K562 (cell line): ENCODE results near the gene SOCS6. TPM values are rescaled to one million over a fixed set of nuclear protein-coding genes. Genes with fewer than 3 reads are reported as not detected.
A peak's percentile ranks its signal among the peaks of the same experiment; 100 is the strongest.

Experiments
- ATAC-seq: fragments of 200-7000 bp; cut with Tn5 transposase; 3 replicates; pipeline ENCODE4 v1.9.1; 2020; ENCODE audit warnings: moderate library complexity
- BruUV-seq: library from RNA; stranded (reverse); fragments of 400-500 nt; replicated peaks from 2 replicates; lab custom pipeline; 2021; lab: Mats Ljungman, UMichigan
- CTCF ChIA-PET: fragments of 300-600 bp; formaldehyde crosslinking; extraction: SDS; loops from one replicate; lab custom pipeline; 2021; ENCODE audit warnings: low intra/inter-chr PET ratio; lab: Yijun Ruan, JAX
- POLR2A ChIA-PET: fragments of 300-600, 350-650 bp; sonication (Branson Sonifier 250); formaldehyde crosslinking; extraction: SDS; loops from one replicate; lab custom pipeline; 2021; ENCODE audit warnings: antibody characterized with exemption, inconsistent platforms; lab: Yijun Ruan, JAX
- DNase-seq, 4 experiments: peaks; one replicate each; pipeline versions ENCODE4 v3.0.0 to v3.0.0-alpha.2; 2011 to 2018; ENCODE audit warnings: low spot score in 3 of 4, mixed read lengths in 3 of 4; ENCODE audit errors: extremely low read depth in 1 of 4
- FAIRE-seq: peaks from 2 replicates; lab custom pipeline; 2011; peaks lifted over from hg19 to GRCh38; lab: Jason Lieb, UNC
- H2AFZ ChIP-seq: 2 replicates; pipeline ENCODE4 v1.6.0; 2011; ENCODE audit warnings: low read depth, low read length, control low read depth, inconsistent platforms
- H3K27ac ChIP-seq: fragments of 200-600 bp; 3 replicates; pipeline ENCODE4 v1.8.0; 2011; ENCODE audit warnings: low read depth, mild to moderate bottlenecking, control low read depth, inconsistent platforms, low read length, moderate library complexity, mixed read lengths; ENCODE audit errors: extremely low read depth
- H3K27me3 ChIP-seq, 2 experiments: fragments of 300-600 bp in 1 of 2; 2 replicates in 1 of 2; 3 replicates in 1 of 2; pipeline versions ENCODE4 v1.6.0 to v1.8.0; 2011; ENCODE audit warnings: inconsistent platforms in 2 of 2, low read length in 2 of 2, mild to moderate bottlenecking in 1 of 2, mixed read lengths in 1 of 2, moderate library complexity in 1 of 2; ENCODE audit not compliant: control insufficient read depth in 2 of 2, insufficient read depth in 2 of 2
- H3K36me3 ChIP-seq: fragments of 300-600 bp; 3 replicates; pipeline ENCODE4 v1.8.0; 2011; ENCODE audit warnings: mild to moderate bottlenecking, low read length, inconsistent platforms; ENCODE audit not compliant: control insufficient read depth, insufficient read depth
- H3K4me1 ChIP-seq, 2 experiments: fragments of 200-600 bp in 1 of 2; replicated peaks in 1 of 2; 2 replicates in 1 of 2; 3 replicates in 1 of 2; pipeline versions ENCODE4 v1.5.1 to v1.8.0; 2011; ENCODE audit warnings: inconsistent platforms in 2 of 2, low read length in 2 of 2, mild to moderate bottlenecking in 1 of 2, mixed read lengths in 1 of 2, moderate library complexity in 1 of 2; ENCODE audit not compliant: control insufficient read depth in 2 of 2, insufficient read depth in 2 of 2
- H3K4me2 ChIP-seq: 2 replicates; pipeline ENCODE4 v1.6.1; 2011; ENCODE audit warnings: low read length, control low read depth, inconsistent platforms, mixed read lengths; ENCODE audit not compliant: insufficient read depth
- H3K4me3 ChIP-seq: fragments of 200-600 bp; sonication (generic), shearing (Covaris generic); 2 replicates; pipeline ENCODE4 v1.5.1; 2016; ENCODE audit warnings: control low read depth, inconsistent platforms
- H3K79me2 ChIP-seq: fragments of 200-600 bp; 3 replicates; pipeline ENCODE4 v1.8.0; 2011; ENCODE audit warnings: low read length, inconsistent platforms; ENCODE audit not compliant: control insufficient read depth, insufficient read depth
- H3K9ac ChIP-seq, 2 experiments: 2 replicates each; pipeline versions ENCODE4 v1.6.0 to v1.6.1; 2011; ENCODE audit warnings: low read depth in 2 of 2, low read length in 2 of 2, control low read depth in 1 of 2, inconsistent platforms in 1 of 2, mild to moderate bottlenecking in 1 of 2, mixed read lengths in 1 of 2; ENCODE audit not compliant: insufficient read depth in 1 of 2
- H3K9me1 ChIP-seq: one replicate; pipeline ENCODE4 v1.6.0; 2011; ENCODE audit warnings: inconsistent platforms, mild to moderate bottlenecking, low read length, moderate library complexity; ENCODE audit not compliant: control insufficient read depth, insufficient read depth
- H3K9me3 ChIP-seq: replicated peaks from 2 replicates; pipeline ENCODE4 v1.5.1; 2011; ENCODE audit warnings: low read depth, low read length, inconsistent platforms; ENCODE audit not compliant: control insufficient read depth, insufficient read depth
- H4K20me1 ChIP-seq: replicated peaks from 2 replicates; pipeline ENCODE4 v1.6.1; 2011; ENCODE audit warnings: low read length, inconsistent platforms, mixed read lengths; ENCODE audit not compliant: control insufficient read depth, insufficient read depth
- HEY1 ChIP-seq: fragments of 250-450 bp; sonication (Bioruptor Pico); IDR thresholded peaks from 2 replicates; pipeline ENCODE4 v1.5.0; 2020; ENCODE audit warnings: mild to moderate bottlenecking, moderate library complexity, borderline replicate concordance
- HIVEP1 ChIP-seq: fragments of 250-450 bp; sonication (Bioruptor Pico); IDR thresholded peaks from 2 replicates; pipeline ENCODE4 v1.4.0; 2020; ENCODE audit warnings: mild to moderate bottlenecking
- KLF16 ChIP-seq: IDR thresholded peaks from 2 replicates; pipeline ENCODE4 v1.6.1; 2016; ENCODE audit warnings: antibody characterized with exemption
- MEIS2 ChIP-seq: fragments of 450-650 bp; IDR thresholded peaks from 2 replicates; pipeline ENCODE4 v1.6.1; 2014; ENCODE audit warnings: mild to moderate bottlenecking; ENCODE audit not compliant: partially characterized antibody
- PCBP1 ChIP-seq: fragments of 200-400 bp; formaldehyde crosslinking; IDR thresholded peaks from 2 replicates; pipeline ENCODE4 v1.6.1; 2018; ENCODE audit warnings: mild to moderate bottlenecking, low read depth, low read length; ENCODE audit not compliant: poor library complexity, severe bottlenecking
- RNF2 ChIP-seq: sonication (generic); IDR thresholded peaks from 2 replicates; pipeline ENCODE4 v1.6.1; 2016
- SAFB2 ChIP-seq: fragments of 200-400 bp; formaldehyde crosslinking; IDR thresholded peaks from 2 replicates; pipeline ENCODE4 v1.6.1; 2018; ENCODE audit warnings: borderline replicate concordance, low read length, low read depth, moderate library complexity; ENCODE audit not compliant: severe bottlenecking
- SIX5 ChIP-seq, 2 experiments: IDR thresholded peaks; 2 replicates each; pipeline ENCODE4 v1.6.1; 2011; ENCODE audit warnings: low read length in 2 of 2, borderline replicate concordance in 1 of 2, low read depth in 1 of 2, mild to moderate bottlenecking in 1 of 2, moderate library complexity in 1 of 2; ENCODE audit not compliant: insufficient read depth in 1 of 2
- TCF7 ChIP-seq: sonication (generic); IDR thresholded peaks from 2 replicates; pipeline ENCODE4 v1.6.1; 2016; ENCODE audit warnings: antibody characterized with exemption, borderline replicate concordance
- XRCC5 ChIP-seq: fragments of 200-400 bp; formaldehyde crosslinking; IDR thresholded peaks from 2 replicates; pipeline ENCODE4 v1.6.1; 2017; ENCODE audit warnings: low read depth, mild to moderate bottlenecking, low read length
- ZNF134 ChIP-seq: fragments of 250-450 bp; sonication (Bioruptor Pico); conservative IDR thresholded peaks from 2 replicates; pipeline ENCODE4 v1.4.0; 2020
- ZNF23 ChIP-seq: fragments of 250-450 bp; sonication (Bioruptor Pico); IDR thresholded peaks from 2 replicates; pipeline ENCODE4 v1.4.0; 2020; ENCODE audit warnings: mild to moderate bottlenecking
- ZNF239 ChIP-seq: fragments of 250-450 bp; sonication (Bioruptor Pico); IDR thresholded peaks from 2 replicates; pipeline ENCODE4 v1.4.0; 2020; ENCODE audit warnings: mild to moderate bottlenecking
- ZNF263 ChIP-seq: sonication (generic); formaldehyde crosslinking; IDR thresholded peaks from 2 replicates; pipeline ENCODE4 v1.8.0; 2022; ENCODE audit warnings: mild to moderate bottlenecking, missing genetic modification reagents, borderline replicate concordance
- ZNF445 ChIP-seq: fragments of 250-450 bp; sonication (Bioruptor Pico); IDR thresholded peaks from 2 replicates; pipeline ENCODE4 v1.4.0; 2020; ENCODE audit warnings: low read depth, mild to moderate bottlenecking, moderate library complexity
- ZNF699 ChIP-seq: fragments of 250-450 bp; sonication (Bioruptor Pico); IDR thresholded peaks from 2 replicates; pipeline ENCODE4 v1.8.0; 2021; ENCODE audit warnings: mild to moderate bottlenecking, moderate library complexity; ENCODE audit not compliant: insufficient replicate concordance
- WGBS: fragments of 100-300 bp; shearing (Covaris generic); methylation state at CpG from one replicate; pipeline ENCODE4 v1.1.6; 2016; ENCODE audit warnings: low coverage, mixed read lengths; ENCODE audit not compliant: insufficient coverage; ENCODE audit errors: missing lambda C conversion rate; 5-methylcytosine and 5-hydroxymethylcytosine counted together
- in situ Hi-C: fragments of 300-500 bp; cut with MboI; formaldehyde crosslinking; loops from 4 replicates; pipeline ENCODE4 v1.15.0; 2018; ENCODE audit warnings: inconsistent platforms, mixed read lengths
- intact Hi-C: fragments of 100-400 bp; cut with micrococcal nuclease; formaldehyde crosslinking; loops from 2 replicates; pipeline ENCODE4 v1.14.2; 2022
- polyA plus RNA-seq, 8 experiments: library from polyadenylated mRNA; depleted of rRNA in 4 of 8; stranded (reverse) in 5 of 8; unstranded in 3 of 8; fragments of >200 nt; fragmentation: Nextera tagmentation in 2 of 8; fragmentation: Illumina TruSeq in 1 of 8; extraction: Ambion mirVana in 2 of 8; extraction: Trizol in 1 of 8; gene quantifications; 2 replicates each; pipeline versions ENCODE4 v1.2.1 to v1.2.3, GENCODE V29; 2011 to 2014; ENCODE audit warnings: inconsistent platforms in 1 of 8, missing spikeins in 1 of 8
- total RNA-seq, 7 experiments: library from RNA; depleted of rRNA in 6 of 7; stranded (reverse); fragments of >200 nt in 6 of 7; fragmentation: Illumina TruSeq in 2 of 7; extraction: Trizol in 2 of 7; gene quantifications; 2 replicates each; pipeline versions ENCODE4 v1.2.1 to v1.2.3, GENCODE V29; 2011 to 2021; ENCODE audit warnings: low replicate concordance in 1 of 7
- TF ChIP-seq, protein P1 (sequence below): fragments of 250-450 bp; sonication (Bioruptor Pico); IDR thresholded peaks from 2 replicates; pipeline ENCODE4 v1.8.0; 2021; ENCODE audit warnings: moderate library complexity, mild to moderate bottlenecking, inconsistent platforms
- TF ChIP-seq, protein P2 (sequence below): fragments of 250-450 bp; sonication (Bioruptor Pico); IDR thresholded peaks from 2 replicates; pipeline ENCODE4 v1.4.0; 2020; ENCODE audit warnings: mild to moderate bottlenecking, moderate library complexity
- TF ChIP-seq, protein P3 (sequence below): fragments of 250-450 bp; sonication (Bioruptor Pico); IDR thresholded peaks from 2 replicates; pipeline ENCODE4 v1.5.0; 2021

Gene SOCS6
- total and polyA plus RNA-seq, 9 of the 15 experiments (the other 6 are each of a cell fraction or from before 2014, with no cell fraction given), result 2.5 to 7.1 (median 5.6) TPM

DNA sequence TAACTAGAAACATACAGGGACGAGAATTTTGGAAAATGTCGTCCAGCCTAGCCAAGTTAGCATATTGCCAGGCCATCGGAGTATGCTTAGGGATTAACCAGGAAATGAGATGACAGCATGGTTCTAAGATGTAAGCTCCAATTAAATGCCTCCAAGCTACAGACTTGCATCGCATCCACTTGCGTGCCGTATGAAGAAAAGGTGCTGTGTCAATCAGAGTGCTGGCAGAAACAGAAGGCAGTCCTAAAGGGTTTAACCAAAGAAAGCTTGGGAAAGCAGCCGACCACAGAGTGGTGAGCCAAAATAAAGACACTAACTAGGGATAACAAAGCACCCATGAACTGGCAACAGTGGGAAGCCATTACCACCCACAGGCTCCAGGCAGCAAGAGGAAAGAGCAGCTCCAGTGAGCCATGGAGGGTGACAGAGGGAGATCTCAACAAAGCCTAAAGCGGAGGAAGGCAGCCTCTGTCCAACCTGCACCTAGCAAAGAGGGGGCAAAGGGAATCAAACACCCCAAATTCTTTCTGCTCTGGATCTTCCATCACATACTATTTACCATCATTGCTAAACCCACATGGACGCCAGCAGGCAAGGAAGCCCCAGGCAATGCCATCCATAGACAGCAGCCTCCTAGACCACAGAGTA, 27.6 kb upstream of the SOCS6 start:
- Histone ChIP-seq H3K4me2 (no peak overlapping the region), H4K20me1 (no peaks in the 10 kb centered on the region), H3K4me1 (no peaks in the 10 kb centered on the region; a peak in 1 of 5 replicates), H3K36me3 (no peaks in the 10 kb centered on the region), H2AFZ (0 out of 2 replicates have a peak overlapping the region, but pooled peaks have one; percentile 59), H3K4me3 (no peak overlapping the region), H3K27me3 (no peaks in the 10 kb centered on the region; a peak in 1 of 5 replicates), H3K9me1 (no peaks in the 10 kb centered on the region), H3K79me2 (no peaks in the 10 kb centered on the region), H3K9me3 (no peaks in the 10 kb centered on the region), H3K27ac (no peak overlapping the region), H3K9ac (no peak overlapping the region)
- in situ Hi-C loops (no loop called here), intact Hi-C loops (no loop called here)
- peak; percentile 6 for FAIRE-seq
- no peak for TF ChIP-seq ZNF699 (CRISPR knock-in tag)
- TF ChIP-seq RNF2, result no peak
- no peak for TF ChIP-seq ZNF263 (CRISPR knock-in tag)
- TF ChIP-seq, protein P1, sequence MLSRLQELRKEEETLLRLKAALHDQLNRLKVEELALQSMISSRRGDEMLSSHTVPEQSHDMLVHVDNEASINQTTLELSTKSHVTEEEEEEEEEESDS (CRISPR knock-in tag), result no peak
- TF ChIP-seq ZNF445 (CRISPR knock-in tag), result no peak
- no peak for TF ChIP-seq SIX5 (IDR thresholded peaks at IDR 0.05; ENCODE audit: borderline replicate concordance in 1 of 2, insufficient read depth in 1 of 2, low read depth in 1 of 2, low read length in 2 of 2)
- no peak for TF ChIP-seq TCF7
- no peak for TF ChIP-seq XRCC5
- TF ChIP-seq MEIS2, result no peak
- TF ChIP-seq KLF16, result no peak
- TF ChIP-seq, protein P2, sequence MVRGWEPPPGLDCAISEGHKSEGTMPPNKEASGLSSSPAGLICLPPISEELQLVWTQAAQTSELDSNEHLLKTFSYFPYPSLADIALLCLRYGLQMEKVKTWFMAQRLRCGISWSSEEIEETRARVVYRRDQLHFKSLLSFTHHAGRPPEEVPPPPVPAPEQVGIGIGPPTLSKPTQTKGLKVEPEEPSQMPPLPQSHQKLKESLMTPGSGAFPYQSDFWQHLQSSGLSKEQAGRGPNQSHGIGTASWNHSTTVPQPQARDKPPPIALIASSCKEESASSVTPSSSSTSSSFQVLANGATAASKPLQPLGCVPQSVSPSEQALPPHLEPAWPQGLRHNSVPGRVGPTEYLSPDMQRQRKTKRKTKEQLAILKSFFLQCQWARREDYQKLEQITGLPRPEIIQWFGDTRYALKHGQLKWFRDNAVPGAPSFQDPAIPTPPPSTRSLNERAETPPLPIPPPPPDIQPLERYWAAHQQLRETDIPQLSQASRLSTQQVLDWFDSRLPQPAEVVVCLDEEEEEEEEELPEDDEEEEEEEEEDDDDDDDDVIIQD (CRISPR knock-in tag), result no peak
- TF ChIP-seq HEY1 (CRISPR knock-in tag), result no peak
- no peak for TF ChIP-seq PCBP1
- TF ChIP-seq SAFB2, result no peak
- no peak for TF ChIP-seq ZNF23 (CRISPR knock-in tag)
- TF ChIP-seq HIVEP1, result no peak
- no peak for TF ChIP-seq ZNF239
- TF ChIP-seq ZNF134 (CRISPR knock-in tag), result no peak
- TF ChIP-seq, protein P3, sequence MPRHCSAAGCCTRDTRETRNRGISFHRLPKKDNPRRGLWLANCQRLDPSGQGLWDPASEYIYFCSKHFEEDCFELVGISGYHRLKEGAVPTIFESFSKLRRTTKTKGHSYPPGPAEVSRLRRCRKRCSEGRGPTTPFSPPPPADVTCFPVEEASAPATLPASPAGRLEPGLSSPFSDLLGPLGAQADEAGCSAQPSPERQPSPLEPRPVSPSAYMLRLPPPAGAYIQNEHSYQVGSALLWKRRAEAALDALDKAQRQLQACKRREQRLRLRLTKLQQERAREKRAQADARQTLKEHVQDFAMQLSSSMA (CRISPR knock-in tag), result no peak
- ChIA-PET POLR2A (no interaction called here), CTCF (no interaction called here)
- 20% methylated on average over 9 of the region's 9 CpGs for WGBS
- no TSS peak for BruUV-seq
- ATAC-seq, result no peak
- DNase-seq, result no peak
